ENCODE data around the gene NEO1. TPM values are rescaled to one million over a fixed set of nuclear protein-coding genes. Genes with fewer than 3 reads are reported as not detected.
A peak's percentile ranks its signal among the peaks of the same experiment; 100 is the strongest.
"Not testable (repeated sequence)": the region's sequence is repeated elsewhere in the genome, so short reads cannot be mapped to it uniquely, and the experiment has no call there.

The NEO1 gene
- total RNA-seq, 2 donors from 2014 or later: 129 to 202 TPM

GRCh38 chr15:73166711-73167110, 114.4 kb downstream of the NEO1 start:
- DNase-seq; ATAC-seq; intact Hi-C loops (cut with DNase I, micrococcal nuclease): not testable (repeated sequence)

GRCh38 chr15:73168487-73168886, 116.2 kb downstream of the NEO1 start:
- no peak for ATAC-seq
- DNase-seq: no peak
- intact Hi-C loops (cut with DNase I, micrococcal nuclease): no loop called here

DNA sequence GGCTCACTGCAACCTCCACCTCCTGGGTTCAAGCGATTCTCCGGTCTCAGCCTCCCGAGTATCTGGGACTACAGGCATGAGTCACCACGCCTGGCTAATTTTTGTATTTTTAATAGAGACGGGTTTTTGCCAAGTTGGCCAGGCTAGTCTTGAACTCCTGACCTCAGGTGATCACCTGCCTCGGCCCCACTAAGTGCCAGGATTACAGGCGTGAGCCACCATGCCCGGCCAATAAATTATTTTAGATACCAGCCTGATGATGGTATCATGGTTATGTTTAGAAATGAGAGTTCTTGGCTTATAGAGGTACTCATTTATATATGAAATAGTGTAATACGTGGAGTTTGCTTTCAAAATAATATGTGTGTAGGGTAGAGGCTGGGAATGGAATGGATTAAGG, 119.4 kb downstream of the NEO1 start:
- no peak for DNase-seq
- intact Hi-C loops (cut with DNase I, micrococcal nuclease): no loop called here
- ATAC-seq: no peak

DNA sequence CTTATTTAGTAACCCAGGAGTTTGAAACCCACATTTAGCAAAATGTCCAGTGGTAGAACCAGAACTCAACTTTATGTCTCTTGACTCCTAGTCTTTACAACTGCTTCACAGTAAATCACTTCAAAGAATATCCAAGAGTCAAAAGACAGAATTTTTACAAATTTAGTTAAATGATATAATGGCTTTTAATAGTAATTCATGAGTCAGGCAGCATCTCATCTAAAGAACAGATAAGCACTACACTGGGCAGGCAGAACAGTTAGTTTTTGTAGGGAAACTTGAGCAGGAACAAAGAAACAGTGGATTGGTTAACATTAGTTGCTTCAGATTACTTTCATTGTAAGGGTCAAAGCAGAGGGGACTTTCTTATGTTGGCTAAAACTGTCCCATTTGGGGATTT, 120.2 kb downstream of the NEO1 start:
- DNase-seq (no peak), ATAC-seq (no peak)
- intact Hi-C loops (cut with DNase I, micrococcal nuclease): no loop called here

DNA sequence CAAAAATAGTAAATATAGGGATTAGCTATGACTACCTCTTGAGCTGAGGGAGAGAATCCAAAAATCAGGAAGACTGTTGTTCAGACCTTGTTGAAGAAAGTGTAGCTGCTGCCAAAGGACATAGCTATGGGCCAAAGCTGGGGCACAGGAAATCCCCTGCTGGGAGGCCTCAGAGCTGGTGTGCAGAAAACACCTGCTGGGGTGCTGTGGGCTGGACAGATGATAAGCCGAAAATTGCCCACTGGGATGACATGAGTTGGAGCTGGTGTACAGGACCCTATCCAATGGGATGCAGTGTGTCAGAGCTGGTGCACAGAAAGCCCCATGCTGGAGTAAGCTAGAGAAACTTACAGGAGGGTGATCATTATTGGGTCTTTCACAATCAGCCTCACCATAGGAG, 121.9 kb downstream of the NEO1 start:
- DNase-seq (no peak), ATAC-seq (no peak)
- intact Hi-C loops (cut with DNase I, micrococcal nuclease): no loop called here

GRCh38 chr15:73175382-73175781, 123.1 kb downstream of the NEO1 start:
- ATAC-seq: no peak
- intact Hi-C loops (cut with DNase I, micrococcal nuclease): no loop called here
- DNase-seq: no peak

GRCh38 chr15:73176598-73176997, 124.3 kb downstream of the NEO1 start:
- no peak for DNase-seq
- intact Hi-C loops (cut with DNase I, micrococcal nuclease): no loop called here
- no peak for ATAC-seq

GRCh38 chr15:73183071-73183470, 130.8 kb downstream of the NEO1 start:
- ATAC-seq (no peak), DNase-seq (no peak)
- intact Hi-C loops (cut with DNase I, micrococcal nuclease): no loop called here

DNA sequence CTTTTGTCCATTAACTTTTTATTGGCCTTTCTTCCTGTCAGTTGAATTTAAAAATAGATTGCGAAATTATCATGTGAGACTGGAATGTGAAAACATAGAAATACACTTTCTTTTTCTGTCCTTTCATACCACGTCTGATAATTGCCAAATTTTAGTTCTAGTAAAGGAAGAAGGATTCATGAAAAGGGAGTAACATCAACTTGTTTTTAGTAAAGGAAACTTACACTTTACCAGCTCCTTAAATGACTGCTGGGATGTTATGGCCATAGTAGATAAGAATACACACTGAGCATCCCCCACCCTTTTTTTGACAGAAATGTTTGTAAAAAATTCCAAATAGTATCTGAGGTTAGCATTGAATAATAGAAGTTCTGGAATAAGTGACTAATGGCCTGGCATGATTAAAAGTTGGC, 137.9 kb downstream of the NEO1 start:
- ATAC-seq: no peak
- no peak for DNase-seq
- intact Hi-C loops (cut with DNase I, micrococcal nuclease): no loop called here

DNA sequence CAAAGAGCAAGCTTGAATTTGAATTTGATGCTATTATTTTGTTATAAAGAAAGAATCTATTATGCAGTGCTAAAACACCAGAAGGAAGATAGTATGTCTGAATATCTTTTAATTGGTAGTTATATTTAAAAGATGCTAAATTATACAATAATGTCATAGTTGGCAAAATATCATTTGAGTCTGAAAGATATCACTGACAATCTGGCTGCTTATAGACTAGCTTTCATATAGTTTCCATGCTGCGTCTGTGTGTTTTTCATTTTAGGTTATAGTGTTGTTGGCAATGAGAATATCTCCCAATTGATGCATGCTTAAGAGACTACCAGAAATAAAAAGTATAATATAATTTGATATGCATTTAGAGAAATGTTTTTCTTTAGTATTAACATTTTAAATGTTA, 142.9 kb downstream of the NEO1 start:
- ATAC-seq (no peak), DNase-seq (no peak)
- intact Hi-C loops (cut with DNase I, micrococcal nuclease): no loop called here

- intact Hi-C loops (cut with DNase I, micrococcal nuclease): no loop called here
- peak; percentile 81 for ATAC-seq
- DNase-seq: no peak
Measured at GRCh38 chr15:73196113-73196512, 143.8 kb downstream of the NEO1 start.

DNA sequence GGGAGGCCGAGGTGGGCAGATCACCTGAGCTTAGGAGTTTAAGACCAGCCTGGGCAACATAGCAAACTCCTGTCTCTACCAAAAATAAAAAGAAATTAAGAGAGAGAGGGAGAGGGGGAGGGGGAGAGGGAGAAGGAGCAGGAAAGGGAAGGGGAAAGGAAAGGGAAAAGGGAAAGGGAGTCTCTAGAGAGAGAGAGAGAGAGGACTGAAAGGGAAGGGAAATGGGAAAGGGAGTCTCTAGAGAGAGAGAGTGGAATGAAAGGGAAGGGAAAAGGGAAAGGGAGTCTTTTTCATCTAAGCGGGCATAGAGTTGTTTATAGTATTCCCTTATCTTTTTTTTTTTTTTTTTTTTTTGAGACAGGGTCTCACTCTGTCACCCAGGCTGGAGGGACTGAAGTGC, 148.1 kb downstream of the NEO1 start:
- intact Hi-C loops (cut with DNase I, micrococcal nuclease): no loop called here
- ATAC-seq: no peak
- no peak for DNase-seq

DNA sequence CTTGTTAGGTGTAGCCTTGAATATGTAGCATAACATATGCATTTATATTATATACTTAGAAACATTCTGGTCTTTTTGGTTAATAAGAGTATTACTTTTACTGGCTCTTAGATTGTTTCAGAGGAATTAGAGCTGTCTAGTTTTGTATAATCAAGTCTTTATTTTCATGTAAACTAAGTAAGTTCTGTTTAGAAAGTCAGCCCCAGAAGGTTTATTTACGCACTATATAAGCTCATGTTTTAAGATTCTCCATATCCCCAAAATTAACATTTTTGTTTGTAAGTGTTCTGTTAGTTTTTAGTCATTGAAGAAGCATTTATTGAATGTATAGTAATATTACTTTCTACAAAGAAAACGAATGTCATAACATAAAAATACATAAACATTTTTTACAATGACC, 158.4 kb downstream of the NEO1 start:
- intact Hi-C loops (cut with DNase I, micrococcal nuclease): no loop called here
- ATAC-seq (no peak), DNase-seq (no peak)

DNA sequence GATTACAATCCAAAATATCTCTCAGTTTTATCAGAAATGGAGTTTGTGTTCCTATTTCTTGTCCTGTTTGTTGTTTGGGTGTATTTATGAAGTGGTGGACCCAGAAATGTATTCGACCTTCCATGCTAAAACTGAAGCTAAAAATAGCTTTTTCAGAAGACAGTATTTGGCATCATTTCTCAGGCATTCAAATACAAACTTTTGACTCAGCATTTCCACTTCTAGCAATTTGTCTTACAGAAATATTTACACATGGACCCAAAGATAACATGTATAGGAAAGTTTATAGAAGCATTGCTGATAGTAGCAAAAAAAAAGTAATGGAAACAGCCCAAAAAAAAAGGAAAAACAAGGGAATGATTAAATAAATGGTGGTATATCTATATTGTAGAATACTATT, 160.2 kb downstream of the NEO1 start:
- intact Hi-C loops (cut with DNase I, micrococcal nuclease): no loop called here

DNA sequence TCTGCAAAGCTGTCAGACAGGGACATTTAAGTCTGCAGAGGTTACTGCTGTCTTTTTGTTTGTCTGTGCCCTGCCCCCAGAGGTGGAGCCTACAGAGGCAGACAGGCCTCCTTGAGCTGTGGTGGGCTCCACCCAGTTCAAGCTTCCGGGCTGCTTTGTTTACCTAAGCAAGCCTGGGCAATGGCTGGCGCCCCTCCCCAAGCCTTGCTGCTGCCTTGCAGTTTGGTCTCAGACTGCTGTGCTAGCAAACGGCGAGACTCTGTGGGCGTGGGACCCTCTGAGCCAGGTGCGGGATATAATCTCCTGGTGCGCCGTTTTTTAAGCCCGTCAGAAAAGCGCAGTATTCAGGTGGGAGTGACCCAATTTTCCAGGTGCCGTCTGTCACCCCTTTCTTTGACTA, 169.2 kb downstream of the NEO1 start:
- peak; percentile 31 to 44 for DNase-seq
- intact Hi-C loops (cut with DNase I, micrococcal nuclease); ATAC-seq: not testable (repeated sequence)

More for the DNA sequence above, 160.2 kb downstream of the NEO1 start:
- no peak for DNase-seq
- no peak for ATAC-seq

DNA sequence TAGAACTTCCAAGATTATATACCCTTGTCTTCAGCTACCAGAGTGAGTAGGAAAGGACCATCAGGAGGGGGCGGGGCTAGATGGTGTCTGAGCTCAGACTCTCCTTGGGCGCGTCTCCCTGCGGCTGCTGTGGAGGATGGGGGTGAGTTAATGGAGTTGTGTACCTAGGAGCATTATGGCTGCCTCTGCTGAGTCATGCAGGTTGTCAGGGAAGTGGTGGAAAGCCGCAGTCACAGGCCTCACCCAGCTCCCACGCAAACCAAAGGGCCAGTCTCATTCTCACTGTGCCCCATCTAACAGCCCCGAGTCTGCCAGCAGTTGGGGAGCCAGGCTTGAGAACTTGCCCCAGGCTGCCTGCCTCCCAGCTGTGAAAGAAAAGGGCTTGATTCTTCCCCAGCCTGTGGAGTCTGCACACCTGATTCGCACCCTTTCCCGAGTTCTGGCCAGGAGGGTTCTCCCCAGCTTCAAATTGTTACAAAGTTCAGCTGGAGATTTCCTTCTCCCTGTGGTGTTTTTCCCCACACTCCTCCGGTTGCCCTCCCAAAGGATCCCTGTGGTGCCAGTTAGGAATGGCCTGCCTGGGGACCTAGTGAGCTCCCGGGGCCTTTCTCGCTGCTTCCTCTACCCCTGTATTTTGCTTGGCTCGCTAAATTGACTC, 173.2 kb downstream of the NEO1 start:
- intact Hi-C loops (cut with DNase I, micrococcal nuclease): no loop called here
- DNase-seq: peak; percentile 85
- peak; percentile 89 for ATAC-seq

- intact Hi-C loops (cut with DNase I, micrococcal nuclease): no loop called here
- DNase-seq: no peak
- ATAC-seq: no peak
Measured at GRCh38 chr15:73226093-73226814, 174.0 kb downstream of the NEO1 start.

DNA sequence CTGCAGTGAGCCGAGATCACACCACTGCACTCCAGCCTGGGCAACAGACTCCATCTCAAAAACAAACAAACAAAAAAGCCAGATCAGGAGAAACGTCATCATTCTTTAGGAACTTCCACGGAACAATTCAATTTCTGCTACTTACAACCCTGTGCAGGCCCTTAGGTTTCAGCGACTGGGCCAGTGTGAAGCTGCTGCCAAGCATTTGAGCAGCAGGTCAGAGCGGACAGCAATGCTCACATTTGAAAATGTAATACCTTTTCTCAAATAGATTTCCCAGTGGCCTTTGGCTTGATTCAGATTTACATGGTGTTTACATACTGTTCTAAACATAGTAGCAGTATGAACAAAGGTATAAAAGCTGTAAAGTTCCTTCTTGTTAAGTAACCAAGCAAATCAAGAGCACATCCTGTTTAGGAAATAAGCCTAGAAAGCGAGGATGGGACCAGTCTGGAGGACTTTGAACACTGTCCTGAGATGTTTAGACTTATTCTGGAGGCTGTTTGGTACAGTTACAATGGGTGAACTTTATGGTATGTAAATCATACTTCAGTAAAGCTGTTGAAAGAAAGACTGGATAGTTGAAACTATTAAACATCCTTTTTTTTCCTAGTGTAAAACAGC, 175.3 kb downstream of the NEO1 start:
- intact Hi-C loops (cut with DNase I, micrococcal nuclease): no loop called here
- no peak for DNase-seq
- peak; percentile 79 for ATAC-seq

- DNase-seq: no peak
- intact Hi-C loops (cut with DNase I, micrococcal nuclease): no loop called here
- ATAC-seq: no peak
Measured at GRCh38 chr15:73228128-73228646, 175.9 kb downstream of the NEO1 start.
